ENCODE measurements around the gene YBEY.

DNA sequence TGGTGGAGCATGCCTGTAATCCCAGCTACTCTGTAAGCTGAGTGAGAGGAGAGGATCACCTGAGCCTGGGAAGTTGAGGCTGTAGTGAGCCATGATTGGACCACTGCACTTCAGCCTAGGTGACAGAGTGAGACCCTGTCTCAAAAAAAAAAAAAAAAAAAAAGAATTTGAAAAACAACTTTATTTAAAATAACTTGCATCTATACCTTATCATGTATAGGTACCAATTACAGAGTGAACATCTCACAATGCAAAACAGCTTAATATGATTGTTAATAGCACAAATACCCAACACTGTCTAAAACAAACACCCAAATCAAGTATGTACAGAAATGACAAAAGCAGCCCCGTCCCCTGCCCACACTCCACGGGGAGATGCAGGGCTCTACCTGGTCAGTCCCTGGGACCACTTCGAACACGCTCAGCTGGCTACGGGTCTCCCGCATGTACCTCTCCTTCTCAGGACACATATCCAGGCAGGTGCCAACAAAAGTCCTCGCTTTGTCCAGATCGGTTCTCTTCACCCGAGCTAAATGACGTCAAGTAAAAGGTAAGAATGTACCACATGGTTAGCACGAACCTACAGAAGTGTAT lies 11.2 kb upstream of the YBEY start:
- TF ChIP-seq, protein P1, sequence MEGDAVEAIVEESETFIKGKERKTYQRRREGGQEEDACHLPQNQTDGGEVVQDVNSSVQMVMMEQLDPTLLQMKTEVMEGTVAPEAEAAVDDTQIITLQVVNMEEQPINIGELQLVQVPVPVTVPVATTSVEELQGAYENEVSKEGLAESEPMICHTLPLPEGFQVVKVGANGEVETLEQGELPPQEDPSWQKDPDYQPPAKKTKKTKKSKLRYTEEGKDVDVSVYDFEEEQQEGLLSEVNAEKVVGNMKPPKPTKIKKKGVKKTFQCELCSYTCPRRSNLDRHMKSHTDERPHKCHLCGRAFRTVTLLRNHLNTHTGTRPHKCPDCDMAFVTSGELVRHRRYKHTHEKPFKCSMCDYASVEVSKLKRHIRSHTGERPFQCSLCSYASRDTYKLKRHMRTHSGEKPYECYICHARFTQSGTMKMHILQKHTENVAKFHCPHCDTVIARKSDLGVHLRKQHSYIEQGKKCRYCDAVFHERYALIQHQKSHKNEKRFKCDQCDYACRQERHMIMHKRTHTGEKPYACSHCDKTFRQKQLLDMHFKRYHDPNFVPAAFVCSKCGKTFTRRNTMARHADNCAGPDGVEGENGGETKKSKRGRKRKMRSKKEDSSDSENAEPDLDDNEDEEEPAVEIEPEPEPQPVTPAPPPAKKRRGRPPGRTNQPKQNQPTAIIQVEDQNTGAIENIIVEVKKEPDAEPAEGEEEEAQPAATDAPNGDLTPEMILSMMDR (conservative IDR thresholded peaks at IDR 0.05; ENCODE audit: low read length) = no peak
- no peak for TF ChIP-seq EZH2phosphoT487 (IDR thresholded peaks at IDR 0.05; ENCODE audit: borderline replicate concordance)
